HG02852 (cell line): ENCODE measurements around the gene UPP2.

Source experiments
- ATAC-seq: cut with Tn5 transposase; IDR thresholded peaks from one replicate; pipeline ENCODE4 v1.9.1; 2021; ENCODE audit warnings: mild to moderate bottlenecking, moderate library complexity; ENCODE audit not compliant: unreplicated experiment

Gene UPP2

GRCh38 chr2:158103411-158104012 lies 1.8 kb downstream of the UPP2 start:
- ATAC-seq, result no peak

DNA sequence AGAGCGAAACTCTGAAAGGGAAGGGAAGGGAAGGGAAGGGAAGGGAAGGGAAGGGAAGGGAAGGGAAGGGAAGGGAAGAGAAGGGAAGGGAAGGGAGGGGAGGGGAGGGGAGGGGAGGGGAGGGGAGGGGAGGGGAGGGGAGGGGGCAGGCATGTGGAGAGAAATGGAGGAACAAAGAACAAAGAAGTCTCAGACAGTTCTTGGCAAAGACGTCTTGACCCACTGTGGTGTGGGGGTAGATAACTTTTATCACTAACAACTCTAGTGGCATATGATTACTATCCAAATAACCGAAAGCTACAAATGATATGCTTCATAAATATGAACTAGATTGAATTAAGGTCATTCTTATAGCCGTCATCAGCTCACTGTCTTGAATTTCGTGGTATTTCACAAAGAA lies 3.2 kb downstream of the UPP2 start:
- no peak for ATAC-seq

GRCh38 chr2:158112992-158113391 lies 11.3 kb downstream of the UPP2 start:
- no peak for ATAC-seq

- no peak for ATAC-seq
Measured at GRCh38 chr2:158113741-158114295, 12.1 kb downstream of the UPP2 start.

DNA sequence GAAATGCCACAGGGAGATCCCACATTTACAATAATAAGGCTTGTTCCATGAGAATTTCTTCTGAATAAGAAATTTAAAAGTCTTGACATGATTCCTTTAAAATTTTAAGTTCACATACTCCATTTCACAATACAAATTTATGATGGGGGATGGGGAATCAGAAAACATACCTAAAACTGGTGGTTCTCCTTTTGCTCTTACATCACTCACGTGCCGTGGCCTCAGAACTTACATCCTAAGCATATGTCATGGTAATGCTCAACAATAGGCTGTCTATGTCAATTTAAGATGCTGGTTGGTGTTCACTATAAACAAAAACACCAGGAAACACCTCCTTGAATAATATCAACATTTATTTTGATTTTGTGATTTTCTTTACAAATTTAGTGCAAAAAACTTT lies 12.8 kb downstream of the UPP2 start:
- no peak for ATAC-seq

DNA sequence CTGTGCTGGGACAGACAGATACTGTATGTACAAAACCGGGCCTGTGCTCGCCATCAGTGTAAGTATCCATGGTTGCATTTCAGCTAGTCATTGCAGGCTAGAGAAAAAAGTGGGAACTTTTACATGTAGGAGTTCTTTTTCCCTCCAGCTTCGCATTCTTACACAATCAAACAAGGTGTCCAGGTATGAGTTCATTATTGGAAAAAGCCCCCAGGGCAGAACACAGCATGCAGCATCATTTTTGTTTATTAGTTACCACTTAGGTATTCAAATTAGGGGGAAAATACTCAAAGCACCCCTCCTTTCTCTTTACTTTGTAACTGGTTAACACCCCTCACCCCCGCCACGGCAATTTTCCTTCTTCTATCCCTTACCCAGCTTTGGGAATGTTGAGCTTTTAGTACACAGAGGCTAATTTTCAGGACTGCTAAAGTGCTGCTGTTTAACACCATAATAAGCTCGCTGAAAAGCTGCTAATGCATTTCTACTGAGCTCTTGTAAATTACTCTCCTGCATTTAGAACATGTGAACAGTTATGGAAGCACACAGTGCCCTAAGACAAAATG lies 13.6 kb downstream of the UPP2 start:
- no peak for ATAC-seq

GRCh38 chr2:158116936-158117335 lies 15.3 kb downstream of the UPP2 start:
- ATAC-seq, result no peak

DNA sequence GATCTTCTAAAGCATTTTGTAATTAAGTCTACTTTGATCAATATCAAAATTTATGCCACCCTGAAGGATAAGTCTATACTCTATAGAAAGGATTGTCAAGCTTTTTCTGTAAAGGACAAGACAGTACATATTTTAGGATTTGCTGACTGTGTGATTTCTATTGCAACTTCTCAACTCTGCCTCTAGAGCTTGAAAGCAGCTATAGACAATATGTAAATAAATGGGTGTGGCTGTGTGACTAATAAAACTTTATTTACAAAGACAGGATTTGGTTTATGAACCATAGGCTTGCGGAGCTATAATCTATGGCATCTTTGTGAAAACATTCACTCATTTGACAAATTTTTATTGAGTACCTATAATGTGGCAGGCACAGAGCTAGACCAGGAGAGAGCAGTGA lies 18.4 kb downstream of the UPP2 start:
- ATAC-seq, result no peak

DNA sequence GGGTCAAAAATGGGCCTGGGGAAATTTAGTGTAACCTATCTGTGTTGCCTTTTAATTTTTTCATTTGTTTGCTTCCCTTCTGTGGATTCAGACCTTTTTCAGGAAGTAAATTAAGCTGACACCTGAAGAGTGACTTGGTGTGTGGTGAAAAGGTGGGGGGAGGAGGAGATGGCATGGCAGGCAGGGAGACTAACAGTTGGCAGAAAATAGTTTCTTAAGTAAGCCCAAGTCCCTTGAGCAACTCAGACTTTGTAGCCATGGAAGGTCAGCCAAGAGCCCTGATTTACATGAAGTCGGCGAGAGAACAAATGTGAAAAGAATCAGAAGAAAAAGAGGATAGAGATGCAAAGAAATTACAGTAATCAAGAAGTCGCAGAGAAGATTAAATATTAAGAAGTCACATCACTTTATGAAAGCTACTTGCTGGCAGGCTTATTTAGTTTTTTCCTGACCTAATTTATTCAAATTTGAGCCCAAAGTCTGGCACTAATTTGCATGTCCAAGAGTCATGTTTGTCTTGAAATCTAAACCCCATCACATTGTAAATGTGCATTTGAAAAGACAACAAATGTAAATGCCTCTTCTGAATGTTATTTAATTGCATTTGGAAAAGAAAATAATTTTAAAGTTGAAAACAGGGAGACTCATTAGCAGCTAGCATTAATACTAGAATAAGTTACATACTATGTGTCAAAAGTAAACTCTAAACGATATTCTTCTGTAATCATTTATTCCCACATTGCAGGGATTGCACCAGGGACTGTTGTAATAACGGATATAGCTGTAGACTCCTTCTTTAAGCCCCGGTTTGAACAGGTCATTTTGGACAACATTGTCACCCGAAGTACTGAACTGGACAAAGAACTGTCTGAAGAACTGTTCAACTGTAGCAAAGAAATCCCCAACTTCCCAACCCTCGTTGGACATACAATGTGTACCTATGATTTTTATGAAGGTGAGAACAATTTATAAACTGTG lies 19.3 kb downstream of the UPP2 start:
- no peak for ATAC-seq

DNA sequence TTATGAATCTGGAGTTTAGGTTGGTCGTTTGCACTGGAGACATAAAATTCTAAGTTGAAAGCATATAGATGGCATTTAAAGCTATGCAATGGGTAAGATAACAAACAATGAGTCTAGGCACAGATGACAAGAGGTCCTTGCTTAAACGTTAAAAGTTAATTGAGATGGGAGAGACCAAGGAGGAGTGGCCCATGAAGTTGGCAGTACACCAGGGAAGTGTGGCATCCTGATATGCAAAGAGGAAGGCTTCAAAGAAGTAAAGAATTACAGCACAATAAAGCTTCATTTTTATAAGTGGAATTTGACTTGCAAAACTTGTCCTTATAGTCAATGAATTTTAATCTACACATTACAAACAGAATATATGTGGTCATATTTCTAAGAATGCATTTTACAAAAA lies 23.2 kb downstream of the UPP2 start:
- no peak for ATAC-seq

DNA sequence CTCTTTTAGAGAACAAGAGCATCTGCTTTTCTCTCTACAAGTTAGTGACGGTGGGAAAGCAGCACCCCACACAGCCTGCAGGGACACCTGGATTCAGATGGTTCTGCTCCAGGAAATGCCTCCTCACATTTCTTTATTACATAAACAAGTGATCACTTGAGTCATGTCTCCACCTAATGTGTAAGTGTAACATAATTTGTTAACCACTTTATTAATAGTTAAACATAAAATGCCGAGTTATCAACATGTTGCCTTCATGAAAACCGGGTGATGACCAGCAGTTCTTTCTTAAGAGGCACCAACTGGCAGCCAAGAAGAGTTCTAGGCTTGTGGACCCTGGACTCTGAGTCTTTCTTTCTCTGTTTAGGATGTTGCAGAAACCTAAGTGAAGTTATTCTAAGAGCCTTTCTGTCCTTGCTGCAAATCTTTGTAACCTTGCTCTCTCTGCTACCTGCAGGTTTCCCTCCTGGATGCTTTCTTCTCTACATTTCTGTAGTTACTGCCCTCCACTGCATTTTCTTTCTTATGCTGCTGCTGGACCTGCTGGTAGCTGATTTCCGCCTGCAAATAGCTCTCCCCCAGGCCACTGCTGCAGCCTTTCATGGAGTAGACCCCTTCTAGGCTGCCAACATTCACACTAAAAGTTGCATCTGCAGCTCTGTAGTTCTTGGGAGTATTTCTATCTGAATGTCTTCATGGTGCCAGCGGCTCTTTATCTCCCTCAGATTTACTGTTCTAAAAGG lies 24.3 kb downstream of the UPP2 start:
- ATAC-seq, result no peak

DNA sequence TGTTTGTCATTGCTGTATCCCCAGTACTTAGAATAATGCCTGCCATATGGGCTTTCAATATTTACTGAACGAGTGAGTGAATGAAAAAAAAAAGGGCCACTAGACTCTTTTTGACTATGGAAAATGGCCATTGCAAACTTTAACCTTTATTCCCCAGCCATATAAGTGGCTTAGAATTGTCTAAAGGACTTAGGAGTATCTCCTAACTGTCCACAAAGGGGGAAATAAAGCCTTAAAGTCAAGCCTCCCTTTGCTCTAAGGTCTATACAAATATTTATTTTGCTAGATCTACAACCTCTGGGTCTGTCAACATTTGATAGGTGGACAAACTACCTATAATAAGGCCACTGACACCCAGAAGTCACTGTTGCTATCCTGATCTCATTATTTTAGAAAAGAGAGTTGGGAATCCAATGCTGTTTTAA lies 25.7 kb downstream of the UPP2 start:
- ATAC-seq, result no peak

DNA sequence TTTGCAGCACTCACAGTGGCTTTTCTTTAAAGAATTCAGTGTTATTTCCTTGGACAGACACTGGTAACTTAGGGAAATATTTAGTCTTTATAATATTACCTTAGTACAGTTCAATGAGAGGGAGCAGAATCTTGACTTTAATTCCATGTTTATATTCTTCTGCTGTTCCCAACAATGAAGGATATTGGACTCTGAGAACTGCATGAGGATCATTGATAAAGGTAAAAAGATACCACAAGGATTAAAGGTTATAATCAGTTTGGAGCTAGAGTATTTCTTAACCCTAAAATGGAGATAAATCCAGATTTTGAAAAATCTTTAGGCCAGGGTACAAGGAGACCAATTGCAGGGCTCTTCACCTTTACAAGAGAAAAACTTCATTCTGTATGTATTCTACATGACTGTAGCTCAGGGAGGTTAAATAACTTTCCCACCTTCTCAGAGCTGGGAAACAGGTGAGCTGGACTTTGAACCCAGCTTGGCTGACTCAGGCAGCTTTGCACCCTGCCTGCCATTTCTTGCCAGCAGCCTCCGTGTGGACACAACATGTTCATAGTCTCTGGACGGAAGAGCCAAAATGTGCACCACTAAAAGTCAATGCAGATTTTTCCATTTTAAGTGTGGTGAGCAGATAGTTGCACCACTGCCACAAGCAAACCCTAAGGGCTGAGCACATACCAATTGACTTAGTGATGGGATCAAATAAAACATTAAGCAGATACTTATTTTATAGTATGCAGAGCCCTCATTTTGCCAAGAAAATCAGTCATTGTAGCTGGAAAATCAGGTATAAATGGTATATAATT lies 26.7 kb downstream of the UPP2 start:
- ATAC-seq, result no peak

DNA sequence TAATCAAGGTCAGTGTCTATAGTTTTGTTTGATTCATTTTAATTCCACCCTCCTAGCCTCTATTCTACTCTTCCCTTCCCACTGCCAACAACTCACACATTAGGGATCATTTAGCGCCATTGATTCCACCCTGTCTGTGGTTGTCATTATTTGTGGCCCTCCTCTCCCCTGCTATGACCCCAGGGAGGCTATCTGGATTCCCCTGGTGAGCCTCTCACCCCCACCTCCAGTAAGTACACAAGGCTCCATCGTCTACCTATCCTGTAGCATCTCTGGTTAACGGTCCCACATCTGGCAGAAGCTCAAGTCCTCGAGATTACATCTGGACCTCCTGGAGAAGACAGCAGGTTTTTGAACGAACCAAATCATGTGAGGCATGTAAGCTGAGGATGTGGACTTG lies 27.4 kb downstream of the UPP2 start:
- ATAC-seq, result no peak

DNA sequence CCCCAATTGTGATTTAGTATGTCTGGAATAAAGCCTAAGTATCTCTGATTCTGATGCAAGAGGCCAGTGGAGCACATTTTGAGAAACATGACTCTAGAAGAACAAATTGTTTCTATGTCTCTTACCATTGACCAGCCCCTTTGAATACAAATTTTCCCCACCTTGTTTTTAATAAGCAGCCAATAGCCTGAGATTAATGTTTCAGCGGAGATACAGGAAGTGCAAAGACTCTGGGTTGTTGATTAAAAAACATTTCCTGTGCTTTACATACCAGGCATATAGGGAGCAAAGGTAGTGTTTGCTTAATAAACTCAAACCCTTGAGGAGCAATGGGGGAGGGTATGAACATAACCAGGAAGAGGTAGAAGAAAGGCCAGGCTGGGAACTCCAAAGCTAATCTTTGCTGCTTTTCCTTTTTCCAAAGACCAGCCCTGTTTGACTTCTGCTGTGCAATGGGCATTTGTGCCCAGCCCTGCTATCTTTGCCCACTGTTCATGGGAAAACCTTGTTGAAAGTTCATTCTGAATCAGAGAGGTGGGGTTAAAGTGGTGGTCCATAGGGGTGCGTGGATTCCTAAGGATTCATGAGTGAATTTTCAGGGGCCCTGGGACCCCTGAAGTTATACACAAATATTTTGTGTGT lies 29.3 kb downstream of the UPP2 start:
- no peak for ATAC-seq

DNA sequence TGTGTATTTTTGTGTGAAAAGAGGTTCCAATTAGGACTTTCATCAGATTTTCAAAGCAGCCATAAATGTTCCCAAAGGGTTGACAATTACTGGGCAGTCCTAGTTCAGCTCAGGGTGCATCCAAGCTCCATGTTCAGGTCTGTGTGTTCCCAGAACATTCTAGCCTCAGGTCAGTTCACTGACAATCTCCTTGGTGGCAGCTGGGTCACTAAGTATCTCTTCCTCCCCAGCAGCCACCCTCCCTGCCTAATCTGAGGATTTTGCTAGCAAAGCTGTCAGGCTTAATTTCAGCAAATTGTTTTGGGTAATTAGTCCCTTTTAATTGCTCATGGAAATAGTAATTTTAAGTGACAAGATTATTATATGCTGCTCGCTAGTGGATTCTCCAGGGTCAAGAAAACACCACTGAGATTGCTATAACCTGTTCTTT lies 29.8 kb downstream of the UPP2 start:
- ATAC-seq, result no peak

GRCh38 chr2:158131919-158132566 lies 30.4 kb downstream of the UPP2 start:
- no peak for ATAC-seq

GRCh38 chr2:158134055-158134454 lies 32.4 kb downstream of the UPP2 start:
- ATAC-seq, result no peak

- no peak for ATAC-seq
Measured at GRCh38 chr2:158134655-158135054, 33.0 kb downstream of the UPP2 start.
